HCT116 (cell line): ENCODE results near the gene NF2. TPM values are rescaled to one million over a fixed set of nuclear protein-coding genes. Genes with fewer than 3 reads are reported as not detected.

ENCODE experiments used
- ATAC-seq: fragments of 200-7000 bp; cut with Tn5 transposase; 2 replicates; pipeline ENCODE4 v1.9.1; 2020; ENCODE audit warnings: mild to moderate bottlenecking, moderate library complexity
- BruUV-seq: library from RNA; stranded (reverse); fragments of 400-500 nt; replicated peaks from 2 replicates; lab custom pipeline; 2021; lab: Mats Ljungman, UMichigan
- CTCF ChIA-PET: fragments of 300-600 bp; sonication (Branson Sonifier 250); formaldehyde crosslinking; loops from one replicate; lab custom pipeline; 2021; ENCODE audit warnings: antibody characterized with exemption; lab: Charles Lee
- POLR2A ChIA-PET: fragments of 300-600, 350-600 bp; sonication (Branson Sonifier 250); formaldehyde crosslinking; loops from one replicate; lab custom pipeline; 2021; ENCODE audit warnings: antibody characterized with exemption; lab: Charles Lee
- RAD21 ChIA-PET, 2 experiments: fragments of 300-600 bp; sonication (Branson Sonifier 250); formaldehyde crosslinking; loops; one replicate each; lab custom pipeline; 2023; ENCODE audit warnings: low total read pairs in 2 of 2; ENCODE audit not compliant: uncharacterized antibody in 2 of 2, unreplicated experiment in 2 of 2, low non-redundant PET in 1 of 2; lab: Charles Lee
- DNase-seq: peaks from one replicate; pipeline ENCODE4 v3.0.0-alpha.2; 2010; ENCODE audit warnings: low read depth, low spot score
- H2AFZ ChIP-seq: fragments of 200-600 bp; shearing (Covaris generic), sonication (generic); 2 replicates; pipeline ENCODE4 v1.6.1; 2017; ENCODE audit warnings: low read depth, mixed run types, mixed read lengths, antibody characterized with exemption, low read length; ENCODE audit not compliant: poor library complexity, severe bottlenecking
- H3K27ac ChIP-seq: 2 replicates; pipeline ENCODE4 v1.5.1; 2012; ENCODE audit warnings: low read depth, low read length
- H3K27me3 ChIP-seq: fragments of 200-600 bp; sonication (generic); 2 replicates; pipeline ENCODE4 v1.6.1; 2016; ENCODE audit warnings: mixed run types, low read length, mixed read lengths; ENCODE audit not compliant: insufficient read depth
- H3K36me3 ChIP-seq, 2 experiments: fragments of 200-500 bp in 1 of 2; fragments of 200-600 bp in 1 of 2; sonication (Bioruptor generic) in 1 of 2; sonication (generic) in 1 of 2; 2 replicates each; pipeline versions ENCODE4 v1.5.1 to v1.6.1; 2014 to 2016; ENCODE audit warnings: low read length in 2 of 2, inconsistent platforms in 1 of 2, mixed read lengths in 1 of 2, mixed run types in 1 of 2; ENCODE audit not compliant: insufficient read depth in 2 of 2, control insufficient read depth in 1 of 2
- H3K4me1 ChIP-seq, 2 experiments: fragments of 200-600 bp in 1 of 2; sonication (generic) in 1 of 2; 2 replicates each; pipeline versions ENCODE4 v1.5.1 to v1.6.1; 2012 to 2017; ENCODE audit warnings: low read length in 2 of 2, inconsistent platforms in 1 of 2, mild to moderate bottlenecking in 1 of 2, mixed read lengths in 1 of 2, mixed run types in 1 of 2, moderate library complexity in 1 of 2; ENCODE audit not compliant: insufficient read depth in 2 of 2, control insufficient read depth in 1 of 2
- H3K4me2 ChIP-seq: fragments of 200-600 bp; sonication (generic); 2 replicates; pipeline ENCODE4 v1.6.1; 2017; ENCODE audit warnings: mixed run types, low read length, mixed read lengths
- H3K4me3 ChIP-seq, 2 experiments: fragments of 200-600 bp in 1 of 2; sonication (generic) in 1 of 2; replicated peaks in 1 of 2; 2 replicates each; pipeline ENCODE4 v1.5.1; 2011 to 2016; ENCODE audit warnings: low read length in 2 of 2, control low read depth in 1 of 2, low read depth in 1 of 2, mild to moderate bottlenecking in 1 of 2, mixed read lengths in 1 of 2, mixed run types in 1 of 2
- H3K79me2 ChIP-seq: fragments of 200-600 bp; sonication (generic); 2 replicates; pipeline ENCODE4 v1.6.1; 2017; ENCODE audit warnings: mild to moderate bottlenecking, mixed run types, low read length, moderate library complexity, mixed read lengths; ENCODE audit not compliant: insufficient read depth
- H3K9ac ChIP-seq: fragments of 200-600 bp; sonication (generic); 2 replicates; pipeline ENCODE4 v1.6.1; 2016; ENCODE audit warnings: low read length, mixed read lengths
- H3K9me2 ChIP-seq: fragments of 200-600 bp; sonication (generic), shearing (Covaris generic); 2 replicates; pipeline ENCODE4 v1.6.1; 2017; ENCODE audit warnings: mixed run types, mild to moderate bottlenecking, moderate library complexity; ENCODE audit not compliant: insufficient read depth
- H3K9me3 ChIP-seq, 2 experiments: fragments of 200-500 bp in 1 of 2; fragments of 200-600 bp in 1 of 2; sonication (Bioruptor generic) in 1 of 2; sonication (generic) in 1 of 2; 2 replicates each; pipeline ENCODE4 v1.6.1; 2014 to 2017; ENCODE audit warnings: low read length in 2 of 2, mixed read lengths in 2 of 2, inconsistent platforms in 1 of 2, low read depth in 1 of 2, mild to moderate bottlenecking in 1 of 2, mixed run types in 1 of 2, moderate library complexity in 1 of 2; ENCODE audit not compliant: control insufficient read depth in 1 of 2, insufficient read depth in 1 of 2
- H4K20me1 ChIP-seq: fragments of 200-600 bp; sonication (generic), shearing (Covaris generic); 2 replicates; pipeline ENCODE4 v1.6.1; 2017; ENCODE audit warnings: mixed run types, mild to moderate bottlenecking, moderate library complexity; ENCODE audit not compliant: insufficient read depth
- CBX3 ChIP-seq: IDR thresholded peaks from 2 replicates; pipeline ENCODE4 v1.6.1; 2012; ENCODE audit warnings: low read depth
- CEBPB ChIP-seq: IDR thresholded peaks from 2 replicates; pipeline ENCODE4 v1.6.1; 2012; ENCODE audit warnings: low read depth
- CTCF ChIP-seq, 3 experiments: fragments of 200-600 bp in 1 of 3; sonication (generic) in 1 of 3; IDR thresholded peaks in 2 of 3; conservative IDR thresholded peaks in 1 of 3; 2 replicates each; pipeline ENCODE4 v1.5.1; 2012 to 2017; ENCODE audit warnings: low read depth in 2 of 3, low read length in 2 of 3, antibody characterized with exemption in 1 of 3, borderline replicate concordance in 1 of 3, control low read depth in 1 of 3, mild to moderate bottlenecking in 1 of 3, mixed read lengths in 1 of 3, mixed run types in 1 of 3, moderate library complexity in 1 of 3; ENCODE audit not compliant: insufficient read depth in 1 of 3
- EZH2phosphoT487 ChIP-seq: fragments of 200-600 bp; IDR thresholded peaks from 2 replicates; pipeline ENCODE4 v1.6.1; 2018; ENCODE audit warnings: antibody characterized with exemption, borderline replicate concordance
- FOSL1 ChIP-seq: IDR thresholded peaks from 2 replicates; pipeline ENCODE4 v1.6.1; 2012; ENCODE audit warnings: low read depth
- MAX ChIP-seq: IDR thresholded peaks from 2 replicates; pipeline ENCODE4 v1.6.1; 2012
- RAD21 ChIP-seq: IDR thresholded peaks from 2 replicates; pipeline ENCODE4 v1.6.1; 2012; ENCODE audit warnings: low read depth, mild to moderate bottlenecking
- SP1 ChIP-seq: IDR thresholded peaks from 2 replicates; pipeline ENCODE4 v1.6.1; 2012; ENCODE audit warnings: low read depth
- SRF ChIP-seq: IDR thresholded peaks from 2 replicates; pipeline ENCODE4 v1.6.1; 2012; ENCODE audit warnings: low read depth
- TCF7L2 ChIP-seq: IDR thresholded peaks from 2 replicates; pipeline ENCODE4 v1.7.0; 2011; ENCODE audit warnings: borderline replicate concordance, inconsistent platforms; ENCODE audit not compliant: insufficient read depth, insufficient read length; ENCODE audit errors: extremely low read depth
- ZBTB33 ChIP-seq: IDR thresholded peaks from 2 replicates; pipeline ENCODE4 v1.6.1; 2011; ENCODE audit warnings: mild to moderate bottlenecking, low read length, moderate library complexity; ENCODE audit not compliant: insufficient replicate concordance; ENCODE audit errors: extremely low read depth
- intact Hi-C: fragments of 100-400 bp; cut with micrococcal nuclease; formaldehyde crosslinking; loops from 2 replicates; pipeline ENCODE4 v1.10.0; 2022
- total RNA-seq: library from RNA; stranded (reverse); gene quantifications from one replicate; pipeline ENCODE4 v1.2.1, GENCODE V29; 2021; ENCODE audit not compliant: unreplicated experiment

NF2 gene
- total RNA-seq, 1 experiment from 2014 or later, result 70.2 TPM

- H3K27me3 ChIP-seq, result no peaks in the 10 kb centered on the region
- no peak for TF ChIP-seq FOSL1
- H3K27ac ChIP-seq, result no peak overlapping the region
- no peak overlapping the region for H3K9ac ChIP-seq
- BruUV-seq, result no TSS peak
- intact Hi-C loops, result no loop called here
- H3K36me3 ChIP-seq, result no peaks in the 10 kb centered on the region
- H3K4me1 ChIP-seq, result peaks cover 0 to 11% of the 10 kb centered on the region in 2 experiments; a peak in 2 of 4 replicates
- DNase-seq (no peak), ATAC-seq (no peak)
- H4K20me1 ChIP-seq, result no peaks in the 10 kb centered on the region
- H3K4me3 ChIP-seq, result no peak overlapping the region
- ChIA-PET RAD21 (no interaction called here), CTCF (interaction anchor here (1.7 kb wide), 1 partner anchor 364 kb away, joined by 4 read pairs; no protein-coding TSS in a partner anchor), POLR2A (no interaction called here)
- no peak overlapping the region for H3K4me2 ChIP-seq
- H3K9me2 ChIP-seq, result no peaks in the 10 kb centered on the region
- H3K9me3 ChIP-seq, result no peaks in the 10 kb centered on the region
- no peak overlapping the region for H2AFZ ChIP-seq
- H3K79me2 ChIP-seq, result no peaks in the 10 kb centered on the region
Observed at GRCh38 chr22:29724843-29725242, 121.4 kb downstream of the NF2 start.

GRCh38 chr22:29726106-29726505, 122.7 kb downstream of the NF2 start:
- BruUV-seq, result no TSS peak
- no peaks in the 10 kb centered on the region for H3K36me3 ChIP-seq
- intact Hi-C loops, result no loop called here
- H3K4me1 ChIP-seq, result peaks cover 0 to 11% of the 10 kb centered on the region in 2 experiments; a peak in 2 of 4 replicates
- H3K27ac ChIP-seq, result no peak overlapping the region
- H3K27me3 ChIP-seq, result no peaks in the 10 kb centered on the region
- no peaks in the 10 kb centered on the region for H3K9me3 ChIP-seq
- no peak overlapping the region for H3K4me2 ChIP-seq
- no peaks in the 10 kb centered on the region for H4K20me1 ChIP-seq
- H3K79me2 ChIP-seq, result no peaks in the 10 kb centered on the region
- DNase-seq, result no peak
- ChIA-PET POLR2A (no interaction called here), RAD21 (no interaction called here), CTCF (no interaction called here)
- no peak overlapping the region for H2AFZ ChIP-seq
- no peaks in the 10 kb centered on the region for H3K9me2 ChIP-seq
- TF ChIP-seq EZH2phosphoT487 (no peak), SRF (no peak), CTCF (IDR thresholded peaks at IDR 0.05 in 2 of 3, conservative IDR thresholded peaks at IDR 0.05 in 1 of 3; ENCODE audit: borderline replicate concordance in 1 of 3, insufficient read depth in 1 of 3, low read depth in 2 of 3, low read length in 2 of 3) (no peak), MAX (no peak), ZBTB33 (no peak), SP1 (no peak), TCF7L2 (no peak), CEBPB (no peak), RAD21 (no peak), CBX3 (no peak)
- H3K9ac ChIP-seq, result no peak overlapping the region
- H3K4me3 ChIP-seq, result no peak overlapping the region
- no peak for ATAC-seq
